Measurements from ENCODE around the gene KDM4D. TPM values are rescaled to one million over a fixed set of nuclear protein-coding genes. Genes with fewer than 3 reads are reported as not detected.

KDM4D gene
- total RNA-seq: 0.72 and 1.9 TPM in 2 replicates

DNA sequence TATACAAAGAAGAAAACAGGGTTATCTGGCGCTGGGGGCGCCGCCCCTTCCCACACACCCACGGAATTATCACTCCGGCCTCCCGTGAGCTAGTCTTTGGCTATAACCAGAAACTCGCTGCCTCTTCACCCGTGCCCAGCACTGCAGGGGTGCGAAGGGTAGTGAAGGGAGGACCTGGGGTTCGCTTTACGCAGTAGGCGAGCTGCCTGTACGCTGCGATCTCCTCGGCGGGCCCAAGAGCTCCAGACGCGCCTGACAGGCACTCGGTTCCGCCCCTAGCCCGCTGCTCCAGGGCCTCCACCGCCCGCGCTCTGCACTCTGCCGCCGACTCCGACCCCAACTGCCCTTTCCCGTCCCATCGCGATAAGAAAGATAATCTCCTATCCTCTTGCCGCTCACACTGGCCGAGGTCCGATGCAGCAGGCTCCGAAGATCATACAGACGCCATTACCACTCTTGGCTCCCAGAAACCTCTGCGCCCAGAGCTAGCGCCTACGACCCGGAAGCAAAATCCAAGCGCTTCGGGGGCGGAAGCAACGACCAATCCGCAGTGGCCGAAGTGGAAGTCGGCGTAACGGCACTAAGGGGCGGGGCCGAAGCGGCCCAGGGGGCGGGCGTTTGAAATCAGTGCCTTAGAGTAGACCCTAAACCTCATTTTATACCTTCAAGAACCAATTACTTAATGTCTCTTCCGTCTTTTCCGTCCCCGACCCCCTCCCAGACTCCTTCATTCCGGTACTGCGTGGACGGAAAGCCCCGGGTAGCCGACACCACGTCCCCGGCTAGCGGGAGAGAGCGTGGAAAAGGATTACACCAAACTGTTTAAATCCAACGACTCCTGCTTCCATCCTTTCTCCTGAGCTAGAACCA, at the start of gene KDM4D, which contains the start of gene CWC15:
KDM4D (plus strand) TSS at position 611 of the 870 bp plus-strand sequence. CDS start 23,664 bp downstream, outside the sequence.
CWC15 (minus strand) TSS at position 458 of the 870 bp plus-strand sequence. CDS start 1,371 bp downstream, outside the sequence.

DNA sequence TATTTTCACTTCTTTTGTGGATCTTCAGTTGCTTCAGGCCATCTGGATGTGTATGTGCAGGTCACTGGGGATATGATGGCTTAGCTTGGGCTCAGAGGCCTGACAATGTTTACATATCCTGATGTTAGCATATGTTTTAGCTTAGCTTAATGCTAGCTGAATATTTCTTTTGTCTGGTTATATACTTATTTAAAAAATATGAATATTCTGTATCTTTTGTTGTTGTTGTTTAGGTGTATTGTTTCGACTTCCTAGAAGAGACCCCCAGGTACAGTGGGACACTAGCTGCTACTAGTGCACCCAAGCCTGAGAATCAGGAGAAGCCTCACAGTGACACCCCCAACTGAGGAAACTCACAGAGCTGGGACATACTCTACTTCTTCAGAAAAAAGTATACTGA, 51.4 kb downstream of the KDM4D start, which contains the start of gene KDM4E:
KDM4E (plus strand) TSS at position 301 of the 400 bp plus-strand sequence. CDS start 300 bp downstream, outside the sequence.

Other genes starting within 250 kb of the KDM4D start
- gene AMOTL1, start 205.4 kb upstream of the KDM4D start, total RNA-seq: 33.9 and 44.1 TPM in 2 replicates
- gene CWC15, start 153 bp upstream of the KDM4D start, total RNA-seq: 28.5 and 31.8 TPM in 2 replicates
- gene KDM4E, start 51.5 kb downstream of the KDM4D start, total RNA-seq: not detected in 2 replicates
- not detected in 2 replicates for gene KDM4F, start 75.7 kb downstream of the KDM4D start, total RNA-seq
- 12.1 and 17.2 TPM in 2 replicates for gene SRSF8, start 93.2 kb downstream of the KDM4D start, total RNA-seq
- 25.9 and 48.9 TPM in 2 replicates for gene ENDOD1, start 116.1 kb downstream of the KDM4D start, total RNA-seq

Data from cardiac atrium fibroblast (primary cell).